GM12873 (cell line): ENCODE data around the gene TSPAN12.

ENCODE experiments used
- TF ChIP-seq, protein P1 (sequence below): IDR thresholded peaks from 2 replicates; pipeline ENCODE4 v1.5.1; 2012; ENCODE audit warnings: low read depth, mild to moderate bottlenecking, moderate library complexity, low read length, control low read depth; ENCODE audit not compliant: insufficient read depth; ENCODE audit errors: missing control alignments

TSPAN12 gene

DNA sequence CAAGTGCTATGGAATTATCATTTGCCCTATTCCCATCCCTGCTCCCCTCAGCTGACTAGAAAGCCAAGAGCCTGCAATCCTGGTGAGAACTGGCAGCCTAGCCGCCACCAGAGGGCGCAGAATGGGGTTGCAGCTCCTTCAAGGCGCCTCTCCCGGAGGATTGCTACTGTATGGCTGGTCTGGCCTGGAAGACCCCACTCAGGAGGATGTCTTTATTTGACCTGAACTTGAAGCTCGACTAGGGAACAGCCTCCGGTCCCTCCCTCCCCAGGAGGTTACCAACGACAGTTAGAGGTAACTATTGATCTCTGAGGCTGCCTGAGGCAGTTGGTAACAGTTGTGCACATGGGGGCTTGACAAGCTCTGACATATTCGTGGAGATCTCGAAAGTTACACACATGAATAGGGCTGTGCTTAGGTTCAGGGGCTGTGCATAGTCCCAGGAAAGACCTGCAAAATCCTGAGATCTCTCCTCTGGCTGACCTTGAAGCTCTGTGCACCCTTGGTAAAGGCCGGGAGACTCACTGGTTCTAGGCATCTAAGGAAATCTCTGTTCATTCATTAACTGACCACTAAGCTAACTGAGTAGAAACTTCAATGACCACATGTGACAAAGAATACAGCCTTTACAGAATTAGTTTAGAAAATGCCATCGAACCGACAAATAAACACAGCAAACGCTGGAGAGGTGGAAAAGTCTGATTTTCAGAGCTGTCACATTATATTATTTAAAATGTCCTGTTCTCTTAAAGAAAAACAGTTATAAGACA lies 65.7 kb downstream of the TSPAN12 start:
- TF ChIP-seq, protein P1, sequence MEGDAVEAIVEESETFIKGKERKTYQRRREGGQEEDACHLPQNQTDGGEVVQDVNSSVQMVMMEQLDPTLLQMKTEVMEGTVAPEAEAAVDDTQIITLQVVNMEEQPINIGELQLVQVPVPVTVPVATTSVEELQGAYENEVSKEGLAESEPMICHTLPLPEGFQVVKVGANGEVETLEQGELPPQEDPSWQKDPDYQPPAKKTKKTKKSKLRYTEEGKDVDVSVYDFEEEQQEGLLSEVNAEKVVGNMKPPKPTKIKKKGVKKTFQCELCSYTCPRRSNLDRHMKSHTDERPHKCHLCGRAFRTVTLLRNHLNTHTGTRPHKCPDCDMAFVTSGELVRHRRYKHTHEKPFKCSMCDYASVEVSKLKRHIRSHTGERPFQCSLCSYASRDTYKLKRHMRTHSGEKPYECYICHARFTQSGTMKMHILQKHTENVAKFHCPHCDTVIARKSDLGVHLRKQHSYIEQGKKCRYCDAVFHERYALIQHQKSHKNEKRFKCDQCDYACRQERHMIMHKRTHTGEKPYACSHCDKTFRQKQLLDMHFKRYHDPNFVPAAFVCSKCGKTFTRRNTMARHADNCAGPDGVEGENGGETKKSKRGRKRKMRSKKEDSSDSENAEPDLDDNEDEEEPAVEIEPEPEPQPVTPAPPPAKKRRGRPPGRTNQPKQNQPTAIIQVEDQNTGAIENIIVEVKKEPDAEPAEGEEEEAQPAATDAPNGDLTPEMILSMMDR = peak; percentile 98

DNA sequence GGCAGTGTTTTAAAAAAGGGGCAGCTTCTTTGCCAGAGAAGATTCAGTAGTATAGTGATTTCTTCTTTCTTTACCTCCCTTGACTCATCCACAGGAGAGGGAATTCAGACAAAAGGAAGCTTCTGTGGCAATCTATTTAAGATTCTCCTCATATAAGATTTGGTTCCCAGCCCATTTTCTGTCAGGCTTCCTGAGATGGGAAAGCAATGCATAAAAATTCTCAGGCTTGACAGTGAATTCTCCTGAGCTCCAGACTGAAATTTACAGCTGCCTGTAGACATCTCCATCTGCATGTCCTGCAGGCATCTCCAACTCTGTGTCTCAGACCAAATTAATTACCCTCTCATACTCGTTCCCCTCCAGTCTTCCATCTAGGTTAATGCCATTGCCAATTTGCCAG lies 72.8 kb downstream of the TSPAN12 start:
- TF ChIP-seq, protein P1 = no peak

DNA sequence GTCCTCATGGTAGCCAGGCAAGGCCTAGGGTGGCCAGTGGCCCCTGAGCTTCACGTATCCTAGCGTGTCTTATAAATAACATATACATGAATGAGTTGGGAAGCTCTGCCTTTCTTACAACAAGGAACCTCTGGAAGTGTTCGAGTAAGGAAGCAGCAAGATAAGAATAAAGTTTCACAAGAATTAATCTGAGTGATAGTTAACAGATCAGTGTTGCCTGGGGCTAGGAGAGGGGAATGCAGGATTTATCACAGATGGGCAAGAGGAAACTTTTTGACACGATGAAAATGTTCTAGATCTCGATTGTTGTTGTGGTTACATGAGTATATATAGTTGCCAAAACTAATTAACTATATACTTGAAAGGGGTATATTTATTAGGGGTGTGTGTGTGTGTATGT lies 74.2 kb downstream of the TSPAN12 start:
- TF ChIP-seq, protein P1 = no peak

DNA sequence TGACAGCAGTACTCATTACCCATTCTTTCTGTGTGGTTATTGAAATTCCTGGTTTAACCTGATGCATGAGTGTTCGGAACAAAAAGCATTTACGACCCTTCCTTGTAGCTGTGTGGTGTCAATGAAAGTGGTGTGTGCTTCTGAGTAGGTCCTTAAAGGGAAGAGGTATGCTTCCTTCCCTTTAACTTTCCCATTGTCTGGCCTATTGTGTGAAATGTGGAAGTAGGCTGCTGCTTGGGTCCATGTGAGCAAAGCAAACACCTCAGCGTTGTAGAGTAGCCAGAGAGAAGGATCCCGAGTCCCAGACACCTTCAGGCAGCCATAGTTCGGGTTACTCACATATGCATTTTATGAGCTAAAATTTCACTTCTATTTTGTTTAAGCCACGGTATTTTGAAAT lies 74.7 kb downstream of the TSPAN12 start:
- TF ChIP-seq, protein P1 = no peak

DNA sequence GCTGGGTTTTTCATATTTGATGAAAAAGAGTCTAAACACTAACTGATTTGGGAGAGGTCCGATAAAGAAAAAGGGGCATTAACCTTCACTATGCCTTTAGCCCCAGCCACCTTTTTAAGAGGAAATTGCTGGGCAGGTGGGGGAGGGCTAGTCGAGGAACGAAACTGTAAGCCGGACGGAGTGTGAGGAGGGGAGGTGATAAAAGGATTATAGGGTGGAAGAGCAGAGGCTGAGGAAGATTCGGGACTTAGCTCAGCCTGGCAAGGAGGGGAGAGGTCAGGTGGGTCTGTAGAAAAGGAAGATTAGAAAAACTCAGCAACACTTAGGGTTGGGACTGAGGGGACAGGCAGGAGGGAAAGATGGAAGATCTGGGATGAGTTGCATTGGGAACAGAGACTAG lies 77.0 kb downstream of the TSPAN12 start:
- TF ChIP-seq, protein P1 = no peak

DNA sequence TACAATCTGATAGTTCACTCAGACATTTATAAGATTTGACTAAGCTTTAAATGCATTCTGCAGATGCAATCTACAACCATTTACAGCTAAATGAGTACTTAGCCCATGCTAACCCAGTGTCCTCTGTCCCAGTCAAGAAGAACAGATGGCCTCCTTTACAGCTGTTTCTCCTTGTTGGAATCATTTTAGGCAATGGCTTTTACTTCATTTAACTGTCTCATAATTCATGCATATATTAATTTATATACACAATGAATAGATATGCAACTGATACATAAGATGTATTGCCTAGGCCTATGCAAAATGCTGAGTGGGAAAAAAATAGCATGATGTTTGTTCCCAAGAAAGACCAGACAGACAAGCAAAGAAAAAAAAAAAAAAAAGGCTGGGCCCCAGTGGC lies 82.2 kb downstream of the TSPAN12 start:
- TF ChIP-seq, protein P1 = no peak

DNA sequence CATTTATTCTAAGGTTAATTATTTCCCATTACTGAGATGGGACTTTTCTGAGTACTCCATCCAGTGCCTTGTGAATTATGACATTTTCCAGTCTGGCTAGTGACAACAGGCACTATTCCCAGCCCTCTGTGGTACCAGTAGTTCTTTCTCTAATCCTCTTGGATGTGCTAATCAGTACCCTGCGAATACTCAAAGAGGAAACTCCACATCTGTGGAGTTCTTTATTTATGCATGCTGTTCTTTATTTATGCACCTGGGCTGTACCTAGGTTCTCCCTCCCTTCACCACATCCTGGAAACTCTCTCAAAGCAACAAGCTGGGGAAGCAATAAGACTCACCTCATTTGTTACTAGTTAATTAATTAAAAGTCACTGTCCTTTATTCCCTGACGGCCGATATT lies 83.5 kb downstream of the TSPAN12 start:
- TF ChIP-seq, protein P1 = no peak
